Neural progenitor cell (in vitro differentiated cells): Measurements from ENCODE around the gene ECEL1. TPM values are rescaled to one million over a fixed set of nuclear protein-coding genes. Genes with fewer than 3 reads are reported as not detected.
"Not testable (repeated sequence)": the region's sequence is repeated elsewhere in the genome, so short reads cannot be mapped to it uniquely, and the experiment has no call there.

Source experiments
- DNase-seq: peaks from one replicate; pipeline ENCODE4 v3.0.0-alpha.2; 2016; ENCODE audit warnings: low spot score
- H2AFZ ChIP-seq: fragments of 200-600 bp; sonication (generic); replicated peaks from 2 replicates; pipeline ENCODE4 v1.6.1; 2016; ENCODE audit warnings: antibody characterized with exemption
- H3F3A ChIP-seq: fragments of 200-600 bp; sonication (generic); 2 replicates; pipeline ENCODE4 v1.6.1; 2016; ENCODE audit warnings: antibody characterized with exemption, low read depth
- H3K27ac ChIP-seq: fragments of 200-600 bp; sonication (generic); 2 replicates; pipeline ENCODE4 v1.5.1; 2016; ENCODE audit warnings: mild to moderate bottlenecking
- H3K27me3 ChIP-seq: fragments of 200-600 bp; sonication (generic); 2 replicates; pipeline ENCODE4 v1.6.1; 2016; ENCODE audit warnings: mild to moderate bottlenecking, moderate library complexity
- H3K36me3 ChIP-seq: fragments of 200-600 bp; sonication (generic); 2 replicates; pipeline ENCODE4 v1.5.1; 2016
- H3K4me1 ChIP-seq: fragments of 200-600 bp; sonication (generic); 2 replicates; pipeline ENCODE4 v1.6.1; 2016; ENCODE audit warnings: mixed run types
- H3K4me2 ChIP-seq: fragments of 200-600 bp; sonication (generic); 2 replicates; pipeline ENCODE4 v1.6.1; 2016
- H3K4me3 ChIP-seq: fragments of 200-600 bp; sonication (generic); 2 replicates; pipeline ENCODE4 v1.5.1; 2016
- H3K79me2 ChIP-seq: fragments of 200-600 bp; sonication (generic); 2 replicates; pipeline ENCODE4 v1.6.1; 2016; ENCODE audit warnings: low read depth
- H3K9ac ChIP-seq: fragments of 200-600 bp; sonication (generic); 2 replicates; pipeline ENCODE4 v1.6.1; 2016
- H3K9me3 ChIP-seq: fragments of 200-600 bp; sonication (generic); 2 replicates; pipeline ENCODE4 v1.5.1; 2016; ENCODE audit warnings: low read depth
- H4K20me1 ChIP-seq: fragments of 200-600 bp; sonication (generic); 2 replicates; pipeline ENCODE4 v1.6.1; 2016; ENCODE audit warnings: low read depth
- H3K27ac Mint-ChIP-seq: 3 replicates; pipeline ENCODE4 v1.8.0; 2021; ENCODE audit warnings: mixed read lengths
- H3K27me3 Mint-ChIP-seq: 2 replicates; pipeline ENCODE4 v1.8.0; 2022; ENCODE audit warnings: low read depth, mild to moderate bottlenecking, inconsistent platforms, moderate library complexity, mixed read lengths; ENCODE audit not compliant: insufficient read depth
- H3K36me3 Mint-ChIP-seq: 3 replicates; pipeline ENCODE4 v1.8.0; 2021; ENCODE audit warnings: mixed read lengths
- H3K4me1 Mint-ChIP-seq: 3 replicates; pipeline ENCODE4 v1.8.0; 2021; ENCODE audit warnings: mixed read lengths
- H3K4me3 Mint-ChIP-seq: 3 replicates; pipeline ENCODE4 v1.8.0; 2021; ENCODE audit warnings: mild to moderate bottlenecking, moderate library complexity, mixed read lengths
- H3K9me3 Mint-ChIP-seq: 3 replicates; pipeline ENCODE4 v1.8.0; 2020; ENCODE audit warnings: mixed read lengths
- CTCF ChIP-seq: fragments of 200-600 bp; sonication (generic); IDR thresholded peaks from 2 replicates; pipeline ENCODE4 v1.5.1; 2017; ENCODE audit warnings: antibody characterized with exemption, mild to moderate bottlenecking
- EZH2 ChIP-seq: fragments of 200-600 bp; sonication (generic); IDR thresholded peaks from 2 replicates; pipeline ENCODE4 v1.6.1; 2017; ENCODE audit warnings: antibody characterized with exemption, mild to moderate bottlenecking, moderate library complexity
- EZH2phosphoT487 ChIP-seq: fragments of 200-600 bp; sonication (generic); IDR thresholded peaks from 2 replicates; pipeline ENCODE4 v1.6.1; 2017; ENCODE audit warnings: antibody characterized with exemption
- total RNA-seq: library from RNA; depleted of rRNA; stranded (reverse); fragments of >200 nt; gene quantifications from 2 replicates; pipeline ENCODE4 v1.2.3, GENCODE V29; 2015; ENCODE audit warnings: low replicate concordance

ECEL1 gene
- total RNA-seq, 1 donor from 2014 or later: 0.84 TPM

DNA sequence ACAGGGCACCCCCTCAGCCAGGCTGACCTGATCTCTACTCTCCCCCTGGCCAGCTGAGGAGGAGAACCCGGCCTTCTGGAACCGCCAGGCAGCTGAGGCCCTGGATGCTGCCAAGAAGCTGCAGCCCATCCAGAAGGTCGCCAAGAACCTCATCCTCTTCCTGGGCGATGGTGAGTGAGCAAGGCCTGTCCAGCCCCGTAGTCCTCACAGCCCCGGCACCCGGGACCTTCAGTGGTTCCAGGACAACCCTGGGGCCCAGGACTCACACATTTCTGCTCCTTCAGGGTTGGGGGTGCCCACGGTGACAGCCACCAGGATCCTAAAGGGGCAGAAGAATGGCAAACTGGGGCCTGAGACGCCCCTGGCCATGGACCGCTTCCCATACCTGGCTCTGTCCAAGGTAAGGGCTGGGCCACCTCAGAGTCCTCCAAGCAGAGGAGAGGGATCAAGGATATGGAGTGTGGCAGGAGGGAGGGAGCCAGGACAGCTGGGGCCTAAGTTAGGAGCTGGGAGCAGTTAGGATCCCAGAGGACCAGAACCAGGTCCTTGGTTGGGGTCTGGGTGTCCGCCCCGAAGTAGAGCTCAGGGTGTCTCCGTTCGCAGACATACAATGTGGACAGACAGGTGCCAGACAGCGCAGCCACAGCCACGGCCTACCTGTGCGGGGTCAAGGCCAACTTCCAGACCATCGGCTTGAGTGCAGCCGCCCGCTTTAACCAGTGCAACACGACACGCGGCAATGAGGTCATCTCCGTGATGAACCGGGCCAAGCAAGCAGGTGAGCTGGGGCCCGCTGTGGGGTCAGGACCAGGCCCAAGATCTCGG, 31.1 kb downstream of the ECEL1 start:
- Histone ChIP-seq H3K79me2 (no peaks in the 10 kb centered on the region), H3K27ac (no peak overlapping the region), H3K36me3 (no peaks in the 10 kb centered on the region), H3K9me3 (no peaks in the 10 kb centered on the region), H3K27me3 (no peaks in the 10 kb centered on the region), H3K4me2 (no peak overlapping the region), H3K4me3 (no peak overlapping the region), H3K4me1 (no peaks in the 10 kb centered on the region), H3F3A (no peaks in the 10 kb centered on the region), H4K20me1 (no peaks in the 10 kb centered on the region), H2AFZ (no peak overlapping the region), H3K9ac (no peak overlapping the region)
- TF ChIP-seq EZH2 (no peak), EZH2phosphoT487 (no peak), CTCF (no peak)
- Mint-ChIP-seq H3K36me3 (no peaks in the 10 kb centered on the region), H3K27ac (no peak overlapping the region), H3K4me3 (no peak overlapping the region), H3K4me1 (peaks cover 5% of the 10 kb centered on the region), H3K9me3 (no peaks in the 10 kb centered on the region), H3K27me3 (peaks cover 17% of the 10 kb centered on the region)
- DNase-seq: no peak

DNA sequence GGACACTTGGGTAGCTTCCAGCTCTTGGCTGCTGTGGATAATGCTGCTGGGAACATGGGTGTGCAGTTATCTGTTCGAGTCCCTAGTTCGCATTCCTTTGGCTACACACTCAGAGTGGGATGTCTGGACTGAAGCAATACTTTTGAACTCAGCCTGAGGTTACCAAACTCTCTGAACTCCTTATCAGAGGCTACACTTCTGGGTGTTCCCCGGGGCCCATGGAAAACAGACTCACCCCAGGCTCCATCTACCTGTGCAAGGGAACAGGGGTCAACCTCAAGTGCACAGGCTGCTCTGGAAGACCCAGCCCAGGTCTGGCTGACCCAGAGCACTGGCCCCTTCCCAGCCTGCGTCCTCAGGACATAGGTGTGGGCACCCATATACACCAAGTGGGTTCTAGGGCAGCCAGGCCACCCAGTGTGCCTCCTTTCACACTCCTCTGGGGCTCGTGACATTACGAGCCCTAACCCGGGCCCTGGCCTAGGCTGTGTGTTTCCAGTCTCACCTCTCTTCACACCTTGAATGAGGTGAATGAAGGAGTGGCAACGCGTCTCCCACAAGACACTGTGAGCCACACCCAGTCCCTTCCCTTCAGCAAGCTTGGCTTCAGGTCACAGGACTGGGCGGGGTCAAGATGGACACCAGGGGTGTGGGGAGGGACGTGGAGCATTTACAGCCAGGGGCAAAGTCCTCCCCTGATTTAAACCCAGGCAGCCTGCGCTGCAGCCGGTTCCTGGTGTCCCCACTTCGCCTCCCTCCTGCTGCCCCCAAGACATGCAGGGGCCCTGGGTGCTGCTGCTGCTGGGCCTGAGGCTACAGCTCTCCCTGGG, 32.0 kb downstream of the ECEL1 start, which contains the start of gene ALPI:
Gene ALPI, plus strand, starts transcription at position 728 of the 830 bp plus-strand sequence. Its CDS starts 47 bp downstream, at position 775.
- no peaks in the 10 kb centered on the region for H3K36me3 ChIP-seq
- no peak within 1 kb of the TSS for H3K27ac ChIP-seq
- H3K27me3 ChIP-seq: no peaks in the 10 kb centered on the region
- no peaks in the 10 kb centered on the region for H3K9me3 ChIP-seq
- H3K4me1 ChIP-seq: no peaks in the 10 kb centered on the region
- no peaks in the 10 kb centered on the region for H4K20me1 ChIP-seq
- H3K9ac ChIP-seq: no peak within 1 kb of the TSS
- DNase-seq: no peak
- Mint-ChIP-seq H3K27ac (no peak within 1 kb of the TSS), H3K27me3 (peaks cover 13% of the 10 kb centered on the region), H3K36me3 (no peaks in the 10 kb centered on the region), H3K4me3 (no peak within 1 kb of the TSS), H3K9me3 (no peaks in the 10 kb centered on the region), H3K4me1 (peaks cover 9% of the 10 kb centered on the region)
- H3K4me2 ChIP-seq: no peak within 1 kb of the TSS
- TF ChIP-seq CTCF (no peak), EZH2phosphoT487 (no peak), EZH2 (no peak)
- no peaks in the 10 kb centered on the region for H3F3A ChIP-seq
- no peak within 1 kb of the TSS for H3K4me3 ChIP-seq
- no peaks in the 10 kb centered on the region for H3K79me2 ChIP-seq
- H2AFZ ChIP-seq: no peak within 1 kb of the TSS

DNA sequence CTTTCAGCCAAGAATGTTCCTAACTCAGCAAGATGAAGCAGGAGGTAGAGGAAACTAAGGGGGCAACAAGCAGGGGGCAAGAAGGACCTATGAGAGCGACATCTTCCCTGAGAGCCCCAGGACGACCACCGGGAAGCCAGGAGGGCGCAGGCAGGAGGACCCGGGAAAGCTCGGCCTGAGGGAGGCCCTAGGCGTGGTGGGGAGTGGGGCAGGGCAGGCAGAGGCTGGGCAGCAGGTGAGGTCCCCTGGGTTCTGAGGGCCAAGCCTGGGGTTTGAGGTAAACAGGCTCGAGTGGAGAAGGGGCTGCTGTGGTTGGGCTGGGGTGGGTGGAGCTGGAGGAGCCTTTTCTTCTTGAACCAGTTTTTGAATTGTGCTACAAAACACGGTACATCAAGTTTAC, 33.0 kb downstream of the ECEL1 start:
- H3K79me2 ChIP-seq: no peaks in the 10 kb centered on the region
- Mint-ChIP-seq H3K4me3 (no peak overlapping the region), H3K36me3 (no peaks in the 10 kb centered on the region), H3K4me1 (peaks cover 9% of the 10 kb centered on the region), H3K9me3 (no peaks in the 10 kb centered on the region), H3K27me3 (peaks cover 17% of the 10 kb centered on the region), H3K27ac (no peak overlapping the region)
- no peak overlapping the region for H3K4me3 ChIP-seq
- TF ChIP-seq CTCF: no peak
- no peaks in the 10 kb centered on the region for H3K9me3 ChIP-seq
- H4K20me1 ChIP-seq: no peaks in the 10 kb centered on the region
- no peaks in the 10 kb centered on the region for H3K36me3 ChIP-seq
- no peak overlapping the region for H3K4me2 ChIP-seq
- no peaks in the 10 kb centered on the region for H3K27me3 ChIP-seq
- H3K27ac ChIP-seq: no peak overlapping the region
- no peak overlapping the region for H3K9ac ChIP-seq
- no peak overlapping the region for H2AFZ ChIP-seq
- DNase-seq: no peak
- H3K4me1 ChIP-seq: no peaks in the 10 kb centered on the region
- H3F3A ChIP-seq: no peaks in the 10 kb centered on the region

GRCh38 chr2:232451645-232452044, 36.0 kb downstream of the ECEL1 start:
- H3K4me1 Mint-ChIP-seq: peaks cover 27% of the 10 kb centered on the region
- H3K27ac Mint-ChIP-seq, H2AFZ ChIP-seq: not testable (repeated sequence)

More at GRCh38 chr2:232451645-232452044, 36.0 kb downstream of the ECEL1 start:
- not testable (repeated sequence) for H3K4me3 Mint-ChIP-seq, H3K36me3 ChIP-seq, DNase-seq, H3K27ac ChIP-seq, H3K36me3 Mint-ChIP-seq, H3K9me3 ChIP-seq, H3K9me3 Mint-ChIP-seq, H4K20me1 ChIP-seq, H3K4me3 ChIP-seq, H3K9ac ChIP-seq, H3K4me2 ChIP-seq, H3K4me1 ChIP-seq, H3F3A ChIP-seq, H3K79me2 ChIP-seq
- H3K27me3 ChIP-seq: peaks cover 12% of the 10 kb centered on the region
- H3K27me3 Mint-ChIP-seq: peaks cover 17% of the 10 kb centered on the region
